Fibroblast of skin of left quadriceps (primary cell): Measurements from ENCODE around the gene C1orf226.

Source experiments
- DNase-seq, 2 experiments: peaks; one replicate each; pipeline ENCODE4 v3.0.0-alpha.2; 2013; ENCODE audit warnings: low read depth in 2 of 2

Gene C1orf226

GRCh38 chr1:162365284-162366020 lies 16.1 kb upstream of the C1orf226 start:
- DNase-seq = no peak

GRCh38 chr1:162366149-162366548 lies 15.4 kb upstream of the C1orf226 start:
- no peak for DNase-seq

- DNase-seq = no peak
Observed at GRCh38 chr1:162366671-162367070, 14.9 kb upstream of the C1orf226 start.

GRCh38 chr1:162367073-162367472 lies 14.5 kb upstream of the C1orf226 start:
- DNase-seq = no peak

DNA sequence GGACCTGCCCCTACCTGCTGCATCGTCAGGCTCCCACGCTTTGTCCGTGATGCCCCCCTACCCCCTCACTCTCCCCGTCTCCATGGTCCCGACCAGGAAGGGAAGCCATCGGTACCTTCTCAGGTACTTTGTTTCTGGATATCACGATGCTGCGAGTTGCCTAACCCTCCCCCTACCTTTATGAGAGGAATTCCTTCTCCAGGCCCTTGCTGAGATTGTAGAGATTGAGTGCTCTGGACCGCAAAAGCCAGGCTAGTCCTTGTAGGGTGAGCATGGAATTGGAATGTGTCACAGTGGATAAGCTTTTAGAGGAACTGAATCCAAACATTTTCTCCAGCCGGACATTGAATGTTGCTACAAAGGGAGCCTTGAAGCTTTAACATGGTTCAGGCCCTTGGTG lies 13.8 kb upstream of the C1orf226 start:
- no peak for DNase-seq

DNA sequence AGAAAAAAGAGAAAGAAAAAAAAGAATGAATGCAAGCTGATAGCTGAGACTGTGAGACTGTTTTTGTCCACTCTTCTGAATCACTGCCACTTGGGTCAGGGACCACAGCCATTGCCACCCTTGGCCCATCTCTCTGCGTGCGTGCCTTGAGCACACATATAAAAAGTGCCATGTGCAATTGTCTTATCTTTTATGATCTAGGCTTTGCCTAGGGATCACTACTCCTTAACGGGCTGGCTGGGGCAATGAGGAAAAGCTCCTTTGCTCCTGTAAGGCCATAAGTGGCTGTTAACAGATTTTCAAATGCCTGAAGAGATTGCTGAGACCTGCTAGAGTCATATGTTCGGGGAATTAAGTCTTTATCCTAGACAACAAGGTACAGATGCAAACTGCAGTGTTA lies 13.1 kb upstream of the C1orf226 start:
- no peak for DNase-seq

DNA sequence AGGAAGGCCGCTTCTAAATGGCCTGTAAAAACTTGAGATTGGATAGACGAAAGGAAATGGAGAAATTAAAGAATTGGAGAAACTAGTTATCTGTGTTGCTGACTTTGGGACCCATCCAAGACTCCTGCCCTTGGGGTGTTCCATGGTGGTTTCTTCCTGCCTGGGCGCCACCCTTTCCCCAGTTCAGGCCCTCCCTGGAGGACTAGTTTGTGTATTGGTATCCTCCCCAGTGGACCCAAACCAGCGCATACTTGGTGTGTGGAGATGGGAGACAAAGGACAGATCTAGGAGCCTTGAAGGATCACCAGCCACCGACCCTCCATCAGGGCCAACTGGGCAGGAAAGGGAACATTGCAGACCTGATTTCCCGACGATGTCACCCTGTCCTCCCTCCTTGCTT lies 12.0 kb upstream of the C1orf226 start:
- DNase-seq = no peak

DNA sequence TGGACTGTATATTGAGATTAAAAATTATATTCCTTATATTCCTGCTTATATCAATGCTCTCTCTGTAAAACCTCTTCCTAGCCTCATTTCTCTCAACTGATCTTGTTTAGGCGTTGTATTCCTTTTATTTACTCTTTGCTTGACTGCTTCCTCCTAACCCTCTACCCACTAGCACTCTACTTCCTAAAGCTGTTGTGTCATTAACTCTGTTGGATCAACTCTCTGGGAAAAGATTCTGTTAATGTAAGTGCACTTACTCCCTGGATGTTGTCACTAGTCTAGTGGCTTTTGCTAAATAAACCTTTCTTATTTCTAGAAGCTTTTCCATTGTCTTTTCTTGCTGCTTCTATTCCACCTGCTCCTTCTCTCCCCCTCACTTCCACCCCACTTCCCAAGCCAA lies 11.4 kb upstream of the C1orf226 start:
- no peak for DNase-seq

- no peak for DNase-seq
Observed at GRCh38 chr1:162370721-162371120, 10.8 kb upstream of the C1orf226 start.

- DNase-seq = no peak
Observed at GRCh38 chr1:162371611-162372010, 9.9 kb upstream of the C1orf226 start.

- DNase-seq = no peak
Observed at GRCh38 chr1:162372159-162373071, 9.1 kb upstream of the C1orf226 start.

DNA sequence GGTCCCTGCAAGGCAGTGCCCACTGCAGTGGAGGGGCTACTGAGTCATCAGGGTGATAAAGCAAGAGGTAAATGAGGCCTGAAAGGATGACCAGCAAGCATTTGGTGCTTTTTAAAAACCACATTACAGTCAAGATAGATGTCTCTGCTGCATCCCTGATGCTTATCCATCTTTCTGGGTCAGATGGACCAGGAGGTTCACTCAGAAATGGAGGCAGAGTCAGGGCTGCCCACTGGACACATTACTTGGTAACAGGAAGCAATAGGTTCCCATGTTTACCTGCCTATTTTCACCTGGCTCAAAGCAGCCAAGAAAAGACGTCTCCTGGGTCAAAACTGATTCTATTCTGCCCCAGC lies 8.5 kb upstream of the C1orf226 start:
- DNase-seq = no peak

GRCh38 chr1:162373541-162374260 lies 7.8 kb upstream of the C1orf226 start:
- DNase-seq = no peak

DNA sequence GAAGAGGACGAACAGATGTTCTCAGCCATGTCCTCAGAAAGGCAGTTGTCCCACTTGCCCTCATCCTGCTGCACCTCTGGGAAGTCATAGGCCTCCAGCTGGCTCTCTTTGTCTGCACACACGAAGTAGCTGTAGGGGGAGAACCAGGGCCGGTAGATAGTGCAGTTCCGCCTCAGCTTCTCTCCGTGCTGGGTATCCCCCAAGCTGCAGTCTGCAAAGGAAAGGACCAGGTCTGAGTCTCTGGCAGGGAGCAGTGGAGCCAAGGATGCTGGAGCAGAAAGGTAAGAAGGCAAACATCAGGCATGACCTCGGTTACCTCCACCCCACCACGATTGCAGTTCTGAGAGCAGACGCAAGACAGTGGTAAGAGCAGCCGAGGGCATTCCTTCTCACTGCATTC lies 7.1 kb upstream of the C1orf226 start:
- DNase-seq = no peak

GRCh38 chr1:162375463-162375862 lies 6.1 kb upstream of the C1orf226 start:
- DNase-seq = no peak

DNA sequence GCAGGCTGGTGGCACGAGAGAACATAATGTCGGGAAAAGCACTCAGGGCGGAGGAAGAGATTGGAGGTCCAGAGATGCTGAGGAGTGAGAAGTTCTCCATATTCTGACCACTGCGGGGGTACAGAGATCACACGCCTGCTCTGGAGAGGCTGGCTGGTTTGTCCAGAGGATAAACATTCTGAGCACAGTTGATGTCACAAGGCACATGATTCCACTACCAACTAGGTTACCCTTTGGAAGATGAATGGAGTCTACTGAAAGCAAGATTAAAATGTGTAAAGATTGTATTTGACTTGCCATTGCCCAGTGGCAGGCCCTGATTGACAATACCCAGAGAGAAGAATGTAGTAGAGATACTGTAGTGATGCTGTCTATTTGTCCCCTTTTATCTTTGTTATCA lies 4.8 kb upstream of the C1orf226 start, which contains the start of gene SPATA46:
Gene SPATA46, minus strand, starts transcription at position 164 of the 400 bp plus-strand sequence. Its CDS starts 64 bp downstream, at position 100.
- DNase-seq = no peak

DNA sequence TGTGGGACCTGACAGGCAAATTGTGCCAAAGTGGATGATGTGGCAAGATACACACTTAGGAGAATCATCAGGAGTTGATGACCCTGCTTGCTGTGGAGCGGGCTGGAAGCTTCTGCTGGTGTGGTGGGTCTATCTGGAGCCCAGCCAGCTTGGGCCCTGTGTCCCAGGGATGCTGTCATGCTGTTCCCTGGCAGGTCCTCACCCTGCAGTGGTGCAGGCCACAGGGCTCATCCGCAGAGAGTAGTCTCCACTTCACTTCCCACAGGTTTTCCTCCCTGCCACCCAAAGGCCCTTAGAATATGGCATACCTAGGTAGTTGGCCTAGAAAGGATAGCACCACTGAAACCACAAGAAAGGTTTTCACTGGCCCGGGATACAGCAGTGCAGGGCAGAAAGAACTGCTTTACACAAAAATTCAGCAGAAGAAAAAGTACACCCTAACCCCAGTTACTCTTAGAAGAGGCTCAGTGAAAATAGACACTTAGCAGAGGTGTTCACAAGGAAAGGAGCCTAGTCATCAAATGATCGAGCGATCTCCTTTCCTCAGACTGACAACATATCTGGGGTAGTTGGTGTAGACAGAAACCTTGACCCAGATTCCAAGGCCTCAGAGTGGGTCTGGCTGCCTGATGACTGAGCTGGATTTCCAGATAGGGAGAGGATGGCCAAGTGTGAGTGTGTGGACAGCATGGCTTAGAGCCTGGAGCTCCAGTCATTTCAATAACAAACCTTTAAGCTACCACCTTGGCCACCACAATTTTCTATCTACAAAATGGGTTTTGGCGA lies 1.3 kb upstream of the C1orf226 start:
- DNase-seq = no peak

- DNase-seq = no peak
Observed at GRCh38 chr1:162381941-162382750, 618 bp downstream of the C1orf226 start.

DNA sequence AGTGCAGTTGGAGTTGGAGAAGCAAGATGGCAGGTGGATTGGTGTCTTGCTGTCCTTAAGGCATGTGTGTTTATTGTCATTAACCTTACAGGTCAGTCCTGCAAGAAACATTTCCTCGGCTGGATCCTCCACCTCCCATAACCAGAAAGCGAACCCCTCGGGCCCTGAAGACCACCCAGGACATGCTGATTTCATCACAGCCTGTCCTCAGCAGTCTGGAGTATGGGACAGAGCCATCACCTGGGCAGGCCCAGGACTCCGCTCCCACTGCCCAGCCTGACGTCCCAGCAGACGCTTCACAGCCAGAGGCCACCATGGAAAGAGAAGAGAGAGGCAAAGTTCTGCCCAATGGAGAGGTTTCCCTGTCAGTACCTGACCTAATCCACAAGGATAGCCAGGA lies 1.6 kb downstream of the C1orf226 start:
- no peak for DNase-seq

GRCh38 chr1:162383516-162383915 lies 2.0 kb downstream of the C1orf226 start:
- DNase-seq = no peak

GRCh38 chr1:162384116-162384515 lies 2.6 kb downstream of the C1orf226 start:
- DNase-seq = no peak
